ENCODE results near the gene SPTLC3. TPM values are rescaled to one million over a fixed set of nuclear protein-coding genes. Genes with fewer than 3 reads are reported as not detected.

The SPTLC3 gene
- total and polyA plus RNA-seq, 2 donors, result 3.4 to 3.8 TPM

DNA sequence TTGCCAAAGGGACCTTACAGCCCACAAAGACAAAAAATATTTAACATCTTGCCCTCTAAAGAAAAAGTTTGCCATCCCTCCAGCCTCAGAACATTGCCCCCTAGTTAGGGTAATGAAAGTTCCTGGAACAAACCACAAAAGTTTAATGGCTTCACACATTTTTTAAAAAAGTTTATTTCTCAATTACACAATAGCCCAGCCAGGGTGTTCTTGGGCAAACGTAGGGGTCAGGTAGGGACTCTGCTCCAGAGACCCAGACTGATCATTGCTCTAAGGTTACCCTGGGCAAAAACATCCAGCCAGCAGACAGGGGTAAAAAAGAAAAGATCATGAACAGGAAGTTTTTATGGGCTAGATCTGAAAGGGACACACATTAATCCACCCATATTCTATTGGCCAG is 207.8 kb downstream of the SPTLC3 start:
- Histone ChIP-seq H3K9me3 (ENCODE audit: control insufficient read depth in 2 of 2, insufficient read depth in 1 of 2, low read length in 1 of 2) (no peaks in the 10 kb centered on the region), H3K4me1 (ENCODE audit: control insufficient read depth in 2 of 2, insufficient read depth in 2 of 2, low read length in 2 of 2) (peaks cover 10 to 14% of the 10 kb centered on the region in 2 donors), H3K4me3 (ENCODE audit: low read length in 2 of 2) (no peak overlapping the region), H3K36me3 (ENCODE audit: control insufficient read depth in 2 of 2, insufficient read depth in 2 of 2, low read length in 1 of 2) (no peaks in the 10 kb centered on the region), H3K27ac (ENCODE audit: low read depth in 1 of 2, low read length in 1 of 2) (no peak overlapping the region), H3K27me3 (ENCODE audit: control insufficient read depth in 2 of 2, insufficient read depth in 1 of 2, low read length in 1 of 2) (peaks cover 39 to 61% of the 10 kb centered on the region in 2 donors)
- 50% methylated on average over 1 of the region's 1 CpG for WGBS
- DNase-seq (ENCODE audit: low read depth in 6 of 9, low spot score in 9 of 9), result no peak

Other genes starting within 250 kb of the SPTLC3 start
- 0.66 TPM for gene ISM1, start 212.3 kb downstream of the SPTLC3 start, total RNA-seq
- 1.2 TPM for gene ISM1, start 212.3 kb downstream of the SPTLC3 start, polyA plus RNA-seq